H9 (cell line): Measurements from ENCODE around the gene BPIFB4. TPM values are rescaled to one million over a fixed set of nuclear protein-coding genes. Genes with fewer than 3 reads are reported as not detected.

ENCODE experiments used
- DNase-seq: peaks from one replicate; pipeline ENCODE4 v3.0.0-alpha.2; 2017
- H2AFZ ChIP-seq: one replicate; pipeline ENCODE4 v1.6.1; 2013; ENCODE audit warnings: mild to moderate bottlenecking, low read length, control low read depth, moderate library complexity
- H2AK5ac ChIP-seq: 2 replicates; pipeline ENCODE4 v1.6.1; 2013; ENCODE audit warnings: low read length, control low read depth, mixed read lengths; ENCODE audit not compliant: insufficient read length
- H2BK120ac ChIP-seq: one replicate; pipeline ENCODE4 v1.6.1; 2013; ENCODE audit warnings: low read depth, mild to moderate bottlenecking, low read length, control low read depth, inconsistent platforms; ENCODE audit not compliant: poor library complexity, severe bottlenecking
- H2BK12ac ChIP-seq: 2 replicates; pipeline ENCODE4 v1.6.1; 2013; ENCODE audit warnings: low read length, control low read depth, mixed read lengths, low read depth; ENCODE audit not compliant: insufficient read length
- H2BK15ac ChIP-seq: 2 replicates; pipeline ENCODE4 v1.6.1; 2013; ENCODE audit warnings: low read depth, low read length, control low read depth
- H2BK20ac ChIP-seq: one replicate; pipeline ENCODE4 v1.6.1; 2013; ENCODE audit warnings: low read depth, mild to moderate bottlenecking, low read length, control low read depth, inconsistent platforms; ENCODE audit not compliant: poor library complexity, severe bottlenecking
- H2BK5ac ChIP-seq: 2 replicates; pipeline ENCODE4 v1.6.1; 2013; ENCODE audit warnings: low read length, control low read depth, mixed read lengths; ENCODE audit not compliant: insufficient read length
- H3K14ac ChIP-seq: 2 replicates; pipeline ENCODE4 v1.6.1; 2013; ENCODE audit warnings: low read length, control low read depth; ENCODE audit not compliant: insufficient read depth
- H3K18ac ChIP-seq: 2 replicates; pipeline ENCODE4 v1.6.1; 2013; ENCODE audit warnings: low read depth, mild to moderate bottlenecking, mixed read lengths, low read length, control low read depth; ENCODE audit not compliant: insufficient read length
- H3K23ac ChIP-seq: 2 replicates; pipeline ENCODE4 v1.6.1; 2013; ENCODE audit warnings: low read length, control low read depth, mixed read lengths, low read depth; ENCODE audit not compliant: insufficient read length
- H3K23me2 ChIP-seq: 2 replicates; pipeline ENCODE4 v1.6.1; 2013; ENCODE audit warnings: low read depth, mild to moderate bottlenecking, mixed read lengths, low read length, control low read depth; ENCODE audit not compliant: insufficient read length, poor library complexity, severe bottlenecking
- H3K27ac ChIP-seq: 2 replicates; pipeline ENCODE4 v1.5.1; 2013; ENCODE audit warnings: low read length, control low read depth, mixed read lengths, low read depth; ENCODE audit not compliant: insufficient read length
- H3K27me3 ChIP-seq: 2 replicates; pipeline ENCODE4 v1.6.1; 2013; ENCODE audit warnings: low read length, control low read depth, inconsistent platforms; ENCODE audit not compliant: insufficient read depth
- H3K4ac ChIP-seq: 2 replicates; pipeline ENCODE4 v1.6.1; 2013; ENCODE audit warnings: low read depth, mild to moderate bottlenecking, control low read depth, inconsistent platforms, low read length, moderate library complexity
- H3K4me1 ChIP-seq: 2 replicates; pipeline ENCODE4 v1.6.1; 2013; ENCODE audit warnings: low read length, control low read depth, inconsistent platforms; ENCODE audit not compliant: insufficient read depth
- H3K4me2 ChIP-seq: 2 replicates; pipeline ENCODE4 v1.6.1; 2013; ENCODE audit warnings: low read length, control low read depth, mixed read lengths; ENCODE audit not compliant: insufficient read length, insufficient read depth
- H3K56ac ChIP-seq: 2 replicates; pipeline ENCODE4 v1.6.1; 2013; ENCODE audit warnings: low read depth, mild to moderate bottlenecking, mixed read lengths, low read length, control low read depth; ENCODE audit not compliant: insufficient read length
- H3K79me1 ChIP-seq: 2 replicates; pipeline ENCODE4 v1.6.1; 2013; ENCODE audit warnings: low read depth, mild to moderate bottlenecking, moderate library complexity, low read length, control low read depth, inconsistent platforms; ENCODE audit not compliant: insufficient read depth, poor library complexity, severe bottlenecking
- H3K79me2 ChIP-seq: 2 replicates; pipeline ENCODE4 v1.6.1; 2013; ENCODE audit warnings: low read length, control low read depth, inconsistent platforms; ENCODE audit not compliant: insufficient read depth
- H3K9ac ChIP-seq: 2 replicates; pipeline ENCODE4 v1.6.1; 2013; ENCODE audit warnings: low read length, control low read depth, mixed read lengths; ENCODE audit not compliant: insufficient read length; ENCODE audit errors: extremely low read depth
- H3K9me3 ChIP-seq: one replicate; pipeline ENCODE4 v1.6.1; 2013; ENCODE audit warnings: low read depth, low read length, inconsistent platforms; ENCODE audit not compliant: control insufficient read depth
- H3T11ph ChIP-seq: one replicate; pipeline ENCODE4 v1.6.1; 2013; ENCODE audit warnings: mild to moderate bottlenecking, low read length, control low read depth, inconsistent platforms
- H4K20me1 ChIP-seq: one replicate; pipeline ENCODE4 v1.6.1; 2013; ENCODE audit not compliant: control insufficient read depth, insufficient read length, insufficient read depth
- H4K5ac ChIP-seq: 2 replicates; pipeline ENCODE4 v1.6.1; 2013; ENCODE audit warnings: low read depth, mild to moderate bottlenecking, mixed read lengths, low read length, control low read depth; ENCODE audit not compliant: insufficient read length
- H4K8ac ChIP-seq: replicated peaks from 2 replicates; pipeline ENCODE4 v1.6.1; 2013; ENCODE audit warnings: low read length, control low read depth, mixed read lengths, low read depth; ENCODE audit not compliant: insufficient read length
- H4K91ac ChIP-seq: 2 replicates; pipeline ENCODE4 v1.6.1; 2013; ENCODE audit warnings: low read depth, mild to moderate bottlenecking, moderate library complexity, mixed read lengths, low read length, control low read depth; ENCODE audit not compliant: insufficient read length
- H3K27ac Mint-ChIP-seq, 3 experiments: 2 replicates in 2 of 3; 3 replicates in 1 of 3; pipeline ENCODE4 v1.8.0; 2020 to 2021; ENCODE audit warnings: mixed read lengths in 3 of 3, mild to moderate bottlenecking in 1 of 3, moderate library complexity in 1 of 3
- H3K27me3 Mint-ChIP-seq: 2 replicates; pipeline ENCODE4 v1.8.0; 2021; ENCODE audit warnings: low read depth, mild to moderate bottlenecking, moderate library complexity, mixed read lengths
- H3K36me3 Mint-ChIP-seq, 3 experiments: 2 replicates in 2 of 3; 3 replicates in 1 of 3; pipeline ENCODE4 v1.8.0; 2020 to 2021; ENCODE audit warnings: low read depth in 3 of 3, mixed read lengths in 3 of 3; ENCODE audit not compliant: insufficient read depth in 1 of 3
- H3K4me1 Mint-ChIP-seq, 2 experiments: 2 replicates each; pipeline ENCODE4 v1.8.0; 2020; ENCODE audit warnings: mixed read lengths in 2 of 2
- H3K4me3 Mint-ChIP-seq, 2 experiments: 2 replicates in 1 of 2; 3 replicates in 1 of 2; pipeline ENCODE4 v1.8.0; 2020 to 2021; ENCODE audit warnings: mild to moderate bottlenecking in 2 of 2, mixed read lengths in 2 of 2, moderate library complexity in 1 of 2
- H3K9me3 Mint-ChIP-seq, 2 experiments: 2 replicates in 1 of 2; 3 replicates in 1 of 2; pipeline ENCODE4 v1.8.0; 2020; ENCODE audit warnings: mild to moderate bottlenecking in 2 of 2, mixed read lengths in 2 of 2, moderate library complexity in 1 of 2
- WGBS: extraction: QIAGEN DNeasy Blood & Tissue Kit; methylation state at CpG from one replicate; pipeline ENCODE4 v1.1.7; 2013; ENCODE audit warnings: missing lambda C conversion rate, low lambda C conversion rate, mixed read lengths; ENCODE audit not compliant: insufficient read length; ENCODE audit errors: extremely low coverage; 5-methylcytosine and 5-hydroxymethylcytosine counted together
- total RNA-seq: library from RNA; stranded (reverse); gene quantifications from 2 replicates; pipeline ENCODE4 v1.2.1, GENCODE V29; 2021
- TF ChIP-seq, protein P1 (sequence below): fragments of 200-600 bp; sonication (generic); conservative IDR thresholded peaks from 3 replicates; pipeline ENCODE4 v1.8.0; 2021; ENCODE audit warnings: antibody characterized with exemption, mild to moderate bottlenecking

Gene BPIFB4
- total RNA-seq, 1 experiment from 2014 or later: not detected

DNA sequence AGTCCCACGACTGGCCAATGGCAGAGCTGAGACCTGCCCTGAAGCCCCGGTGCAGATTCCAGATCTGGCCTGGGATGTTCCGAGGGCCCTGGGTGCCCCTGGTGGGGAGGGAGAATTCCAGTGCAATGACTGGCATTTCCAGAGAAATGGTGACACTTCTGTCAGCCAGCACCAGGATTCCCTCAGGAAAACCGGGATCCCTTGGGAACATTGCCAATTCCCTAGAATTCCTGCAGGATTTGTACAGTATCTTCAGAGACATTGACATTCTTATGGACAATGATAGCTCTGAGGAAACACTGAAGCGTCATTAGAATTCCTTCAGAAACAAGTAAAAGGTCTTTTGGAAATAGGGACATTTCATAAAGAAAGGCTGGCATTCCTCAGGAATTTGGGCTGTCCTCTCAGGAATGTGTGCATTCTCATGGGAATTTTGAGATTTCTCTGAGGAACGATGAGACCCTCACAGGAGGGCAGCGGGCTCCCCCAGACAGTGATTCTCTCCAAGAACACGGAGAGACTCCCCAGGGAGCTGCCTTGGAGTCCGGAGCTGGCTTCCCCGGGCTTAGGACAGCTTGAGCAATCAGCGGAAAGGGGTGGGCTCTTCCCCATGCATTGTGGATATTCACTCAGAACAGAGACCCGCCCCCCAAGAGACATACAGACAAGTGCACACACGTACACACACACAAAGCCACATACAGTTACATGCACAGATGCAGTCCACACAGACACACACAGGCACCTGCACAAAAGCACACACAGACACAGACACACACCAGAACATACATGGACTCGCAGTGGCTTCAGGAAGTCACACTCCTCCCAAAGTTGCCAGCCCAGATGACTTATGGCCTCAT is 53.3 kb downstream of the BPIFB4 start:
- WGBS: no CpG with 5 or more reads among the region's 14 CpGs

More for the DNA sequence above, 53.3 kb downstream of the BPIFB4 start:
- Histone ChIP-seq H2AFZ (no peak overlapping the region), H3K79me2 (no peaks in the 10 kb centered on the region), H3K9me3 (no peaks in the 10 kb centered on the region), H4K20me1 (no peaks in the 10 kb centered on the region), H3K27me3 (no peaks in the 10 kb centered on the region), H2BK20ac (no peak overlapping the region), H3K79me1 (no peaks in the 10 kb centered on the region), H3K4ac (no peak overlapping the region), H3K27ac (no peak overlapping the region), H3K4me1 (no peaks in the 10 kb centered on the region), H3K56ac (no peak overlapping the region), H3K23ac (no peak overlapping the region), H3K4me2 (no peak overlapping the region), H4K5ac (no peak overlapping the region), H4K91ac (no peak overlapping the region), H2BK5ac (no peak overlapping the region), H2BK120ac (no peak overlapping the region), H4K8ac (no peak overlapping the region), H2BK15ac (no peak overlapping the region), H3K9ac (no peak overlapping the region), H3T11ph (no peak overlapping the region), H3K23me2 (no peaks in the 10 kb centered on the region), H2BK12ac (no peak overlapping the region), H3K14ac (no peak overlapping the region), H3K18ac (peak overlapping the region; percentile 9), H2AK5ac (no peak overlapping the region)
- no peak overlapping the region; a peak in 1 of 5 replicates for H3K4me3 Mint-ChIP-seq
- H3K27ac Mint-ChIP-seq: peak overlapping the region in 2 of 3 experiments; percentile 3 to 31; a peak in 2 of 7 replicates
- no peaks in the 10 kb centered on the region; a peak in 1 of 7 replicates for H3K36me3 Mint-ChIP-seq
- H3K27me3 Mint-ChIP-seq: peaks cover 13% of the 10 kb centered on the region
- H3K9me3 Mint-ChIP-seq: peaks cover 3 to 6% of the 10 kb centered on the region in 2 experiments; a peak in 2 of 5 replicates
- TF ChIP-seq, protein P1, sequence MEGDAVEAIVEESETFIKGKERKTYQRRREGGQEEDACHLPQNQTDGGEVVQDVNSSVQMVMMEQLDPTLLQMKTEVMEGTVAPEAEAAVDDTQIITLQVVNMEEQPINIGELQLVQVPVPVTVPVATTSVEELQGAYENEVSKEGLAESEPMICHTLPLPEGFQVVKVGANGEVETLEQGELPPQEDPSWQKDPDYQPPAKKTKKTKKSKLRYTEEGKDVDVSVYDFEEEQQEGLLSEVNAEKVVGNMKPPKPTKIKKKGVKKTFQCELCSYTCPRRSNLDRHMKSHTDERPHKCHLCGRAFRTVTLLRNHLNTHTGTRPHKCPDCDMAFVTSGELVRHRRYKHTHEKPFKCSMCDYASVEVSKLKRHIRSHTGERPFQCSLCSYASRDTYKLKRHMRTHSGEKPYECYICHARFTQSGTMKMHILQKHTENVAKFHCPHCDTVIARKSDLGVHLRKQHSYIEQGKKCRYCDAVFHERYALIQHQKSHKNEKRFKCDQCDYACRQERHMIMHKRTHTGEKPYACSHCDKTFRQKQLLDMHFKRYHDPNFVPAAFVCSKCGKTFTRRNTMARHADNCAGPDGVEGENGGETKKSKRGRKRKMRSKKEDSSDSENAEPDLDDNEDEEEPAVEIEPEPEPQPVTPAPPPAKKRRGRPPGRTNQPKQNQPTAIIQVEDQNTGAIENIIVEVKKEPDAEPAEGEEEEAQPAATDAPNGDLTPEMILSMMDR: 0 out of 3 replicates have a peak, but pooled peaks have one; percentile 21
- peaks cover 7 to 10% of the 10 kb centered on the region in 2 experiments for H3K4me1 Mint-ChIP-seq
- peak; percentile 50 for DNase-seq
